Trophoblast cell (in vitro differentiated cells and primary cell): ENCODE results near the gene RIPK1.
"Not testable (repeated sequence)": the region's sequence is repeated elsewhere in the genome, so short reads cannot be mapped to it uniquely, and the experiment has no call there.

Source experiments
- DNase-seq, 2 donors: peaks; one replicate each; pipeline ENCODE4 v3.0.0-alpha.2; 2016
- H2AFZ ChIP-seq: 2 replicates; pipeline ENCODE4 v1.6.1; 2013; ENCODE audit warnings: low read length, moderate library complexity, mild to moderate bottlenecking; ENCODE audit not compliant: insufficient read depth, poor library complexity
- H2AK5ac ChIP-seq: 2 replicates; pipeline ENCODE4 v1.6.1; 2013; ENCODE audit warnings: mild to moderate bottlenecking, low read length
- H2BK120ac ChIP-seq: 2 replicates; pipeline ENCODE4 v1.6.1; 2013; ENCODE audit warnings: low read length, mild to moderate bottlenecking, moderate library complexity; ENCODE audit not compliant: insufficient read depth, poor library complexity
- H2BK12ac ChIP-seq: 2 replicates; pipeline ENCODE4 v1.6.1; 2013; ENCODE audit warnings: mild to moderate bottlenecking, low read length, moderate library complexity
- H2BK5ac ChIP-seq: 2 replicates; pipeline ENCODE4 v1.6.1; 2013; ENCODE audit warnings: low read length, low read depth, moderate library complexity, mild to moderate bottlenecking; ENCODE audit not compliant: poor library complexity
- H3K14ac ChIP-seq: 2 replicates; pipeline ENCODE4 v1.6.1; 2013; ENCODE audit warnings: mild to moderate bottlenecking, low read length
- H3K18ac ChIP-seq: 2 replicates; pipeline ENCODE4 v1.6.1; 2013; ENCODE audit warnings: mild to moderate bottlenecking, low read length
- H3K23ac ChIP-seq: 2 replicates; pipeline ENCODE4 v1.6.1; 2013; ENCODE audit warnings: low read length
- H3K27ac ChIP-seq: 2 replicates; pipeline ENCODE4 v1.5.1; 2013; ENCODE audit warnings: low read depth, mild to moderate bottlenecking, inconsistent platforms, low read length, moderate library complexity
- H3K27me3 ChIP-seq: 2 replicates; pipeline ENCODE4 v1.6.1; 2013; ENCODE audit warnings: inconsistent platforms, mild to moderate bottlenecking, low read length, moderate library complexity; ENCODE audit not compliant: insufficient read depth
- H3K36me3 ChIP-seq, 2 experiments: 1 replicate in 1 of 2; 2 replicates in 1 of 2; pipeline ENCODE4 v1.6.1; 2013; ENCODE audit warnings: low read length in 2 of 2, mild to moderate bottlenecking in 2 of 2, moderate library complexity in 1 of 2; ENCODE audit not compliant: insufficient read depth in 2 of 2, control insufficient read depth in 1 of 2
- H3K4ac ChIP-seq: 2 replicates; pipeline ENCODE4 v1.6.1; 2013; ENCODE audit warnings: low read depth, mild to moderate bottlenecking, low read length, moderate library complexity
- H3K4me1 ChIP-seq, 2 experiments: 1 replicate in 1 of 2; 2 replicates in 1 of 2; pipeline ENCODE4 v1.6.1; 2013; ENCODE audit warnings: low read length in 2 of 2, mild to moderate bottlenecking in 2 of 2, moderate library complexity in 1 of 2; ENCODE audit not compliant: insufficient read depth in 2 of 2, control insufficient read depth in 1 of 2
- H3K4me2 ChIP-seq: 2 replicates; pipeline ENCODE4 v1.6.1; 2013; ENCODE audit warnings: inconsistent platforms, mild to moderate bottlenecking, low read length, moderate library complexity
- H3K4me3 ChIP-seq: 2 replicates; pipeline ENCODE4 v1.5.1; 2013; ENCODE audit warnings: mild to moderate bottlenecking, low read depth, low read length, inconsistent platforms
- H3K79me1 ChIP-seq: one replicate; pipeline ENCODE4 v1.6.1; 2013; ENCODE audit warnings: low read length
- H3K79me2 ChIP-seq: 2 replicates; pipeline ENCODE4 v1.6.1; 2013; ENCODE audit warnings: low read length, mild to moderate bottlenecking; ENCODE audit not compliant: control insufficient read depth, insufficient read depth, poor library complexity
- H3K9ac ChIP-seq: 2 replicates; pipeline ENCODE4 v1.6.1; 2013; ENCODE audit warnings: mild to moderate bottlenecking, low read length
- H3K9me3 ChIP-seq: 2 replicates; pipeline ENCODE4 v1.6.1; 2013; ENCODE audit warnings: low read depth, mild to moderate bottlenecking, control low read depth, inconsistent platforms, low read length; ENCODE audit not compliant: insufficient read depth
- H4K12ac ChIP-seq: 2 replicates; pipeline ENCODE4 v1.6.1; 2013; ENCODE audit warnings: low read depth, mild to moderate bottlenecking, low read length, moderate library complexity
- H4K8ac ChIP-seq: 2 replicates; pipeline ENCODE4 v1.6.1; 2013; ENCODE audit warnings: low read depth, mild to moderate bottlenecking, low read length, moderate library complexity
- H4K91ac ChIP-seq: one replicate; pipeline ENCODE4 v1.6.1; 2013; ENCODE audit warnings: low read depth, mild to moderate bottlenecking, low read length, moderate library complexity
- WGBS: extraction: QIAGEN DNeasy Blood & Tissue Kit; methylation state at CpG from one replicate; pipeline ENCODE4 v1.1.7; 2013; ENCODE audit warnings: missing lambda C conversion rate; ENCODE audit not compliant: insufficient read length, insufficient coverage; ENCODE audit errors: extremely low coverage; 5-methylcytosine and 5-hydroxymethylcytosine counted together

Gene RIPK1

GRCh38 chr6:3022765-3023662, 45.3 kb upstream of the RIPK1 start:
- no peak overlapping the region for H3K27ac ChIP-seq
- no peak overlapping the region for H2AK5ac ChIP-seq
- no peak overlapping the region for H3K4me3 ChIP-seq
- H2BK12ac ChIP-seq = no peak overlapping the region
- no peak overlapping the region for H3K14ac ChIP-seq
- H4K91ac ChIP-seq = no peak overlapping the region
- H3K36me3 ChIP-seq = peaks cover 0 to 2% of the 10 kb centered on the region in 2 experiments
- H3K4me1 ChIP-seq = peaks cover 6 to 9% of the 10 kb centered on the region in 2 experiments
- H2AFZ ChIP-seq = no peak overlapping the region
- no peak overlapping the region for H3K4ac ChIP-seq
- H3K23ac ChIP-seq = no peak overlapping the region
- H3K9me3 ChIP-seq = no peaks in the 10 kb centered on the region
- no peak overlapping the region for H3K9ac ChIP-seq
- no peaks in the 10 kb centered on the region for H3K27me3 ChIP-seq
- peaks cover 2% of the 10 kb centered on the region for H3K79me1 ChIP-seq
- no peak overlapping the region for H3K4me2 ChIP-seq
- H3K79me2 ChIP-seq = no peaks in the 10 kb centered on the region
- WGBS = no CpG with 5 or more reads among the region's 26 CpGs
- no peak overlapping the region for H2BK120ac ChIP-seq
- H4K12ac ChIP-seq = no peak overlapping the region
- DNase-seq = peak in 1 of 2 donors; percentile 38
- no peak overlapping the region for H4K8ac ChIP-seq
- no peak overlapping the region for H3K18ac ChIP-seq
- no peak overlapping the region for H2BK5ac ChIP-seq

DNA sequence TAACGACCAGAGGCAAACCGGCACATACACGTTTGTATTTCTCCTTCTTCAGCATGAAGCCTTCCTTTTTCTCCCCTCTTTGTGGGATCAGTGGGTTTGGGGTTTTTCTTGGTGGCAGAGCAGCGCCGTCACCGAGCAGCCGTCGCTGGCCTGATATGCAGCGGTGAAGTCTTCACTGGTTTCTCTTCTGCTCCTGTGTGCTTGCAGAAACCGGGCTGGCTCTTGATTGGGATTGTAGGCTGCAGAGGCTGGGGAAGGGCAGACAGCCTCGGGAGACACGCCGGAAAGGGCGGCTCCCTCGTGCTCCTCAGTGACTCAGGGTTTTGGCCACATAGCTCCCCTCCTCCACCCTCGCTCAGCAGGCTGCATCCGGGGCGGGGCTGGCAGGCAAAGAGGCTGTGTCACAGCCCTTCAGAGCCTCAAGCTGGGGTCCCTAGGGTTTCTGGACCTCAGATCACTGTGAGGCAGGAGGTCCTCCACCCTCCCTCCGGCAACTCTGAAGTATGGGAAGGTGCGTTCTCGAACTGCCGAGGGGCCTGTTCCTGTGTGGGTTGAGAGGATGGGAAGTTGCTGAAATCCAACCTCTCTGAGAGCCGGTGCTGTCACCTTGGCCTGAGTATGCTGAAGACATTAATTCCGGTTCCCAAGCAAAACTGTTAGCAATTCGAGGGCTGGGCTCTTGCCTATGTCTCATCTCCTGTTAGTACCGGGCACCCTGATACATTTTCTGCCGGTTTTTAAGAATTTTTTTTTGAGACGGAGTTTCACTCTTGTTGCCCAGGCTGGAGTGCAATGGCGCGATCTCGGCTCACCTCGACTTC, 44.4 kb upstream of the RIPK1 start:
- DNase-seq = peak; percentile 79 to 87
- no peak overlapping the region for H3K4me2 ChIP-seq
- no peak overlapping the region for H3K4ac ChIP-seq
- peak overlapping the region; percentile 3 for H2AFZ ChIP-seq
- no peak overlapping the region for H3K23ac ChIP-seq
- WGBS = no CpG with 5 or more reads among the region's 32 CpGs
- H3K27me3 ChIP-seq = no peaks in the 10 kb centered on the region
- no peak overlapping the region for H4K12ac ChIP-seq
- H3K9ac ChIP-seq = no peak overlapping the region
- no peak overlapping the region for H3K14ac ChIP-seq
- no peak overlapping the region for H3K18ac ChIP-seq
- H3K79me1 ChIP-seq = peaks cover 2% of the 10 kb centered on the region
- no peak overlapping the region for H2BK120ac ChIP-seq
- no peaks in the 10 kb centered on the region for H3K36me3 ChIP-seq
- peak overlapping the region; percentile 25 for H4K8ac ChIP-seq
- H4K91ac ChIP-seq = peak overlapping the region; percentile 20
- H3K4me1 ChIP-seq = peaks cover 6 to 9% of the 10 kb centered on the region in 2 experiments
- no peaks in the 10 kb centered on the region for H3K9me3 ChIP-seq
- no peak overlapping the region for H3K4me3 ChIP-seq
- no peak overlapping the region for H2BK12ac ChIP-seq
- H3K79me2 ChIP-seq = no peaks in the 10 kb centered on the region
- no peak overlapping the region for H3K27ac ChIP-seq
- H2AK5ac ChIP-seq = no peak overlapping the region
- no peak overlapping the region for H2BK5ac ChIP-seq

- H2BK5ac ChIP-seq = no peak overlapping the region
Observed at GRCh38 chr6:3026791-3027626, 41.3 kb upstream of the RIPK1 start.

GRCh38 chr6:3028156-3028555, 40.1 kb upstream of the RIPK1 start:
- H2AFZ ChIP-seq, H3K79me2 ChIP-seq, H3K27me3 ChIP-seq, H4K12ac ChIP-seq, H2BK5ac ChIP-seq, H2BK120ac ChIP-seq, H3K4me2 ChIP-seq, H3K14ac ChIP-seq, H3K18ac ChIP-seq, H3K27ac ChIP-seq, H3K23ac ChIP-seq, H3K36me3 ChIP-seq, H2AK5ac ChIP-seq, H2BK12ac ChIP-seq, H3K4ac ChIP-seq, H3K79me1 ChIP-seq, H3K9me3 ChIP-seq, H4K8ac ChIP-seq, H3K9ac ChIP-seq, DNase-seq, H3K4me1 ChIP-seq, H3K4me3 ChIP-seq, H4K91ac ChIP-seq: not testable (repeated sequence)
- WGBS = no CpG with 5 or more reads among the region's 5 CpGs

More at GRCh38 chr6:3026791-3027626, 41.3 kb upstream of the RIPK1 start:
- H2BK120ac ChIP-seq = no peak overlapping the region
- no peak overlapping the region for H3K27ac ChIP-seq
- WGBS = no CpG with 5 or more reads among the region's 20 CpGs
- H3K4me2 ChIP-seq = no peak overlapping the region
- H3K9me3 ChIP-seq = no peaks in the 10 kb centered on the region
- no peak overlapping the region for H3K4ac ChIP-seq
- DNase-seq = peak in 1 of 2 donors; percentile 22
- no peak overlapping the region for H2BK12ac ChIP-seq
- H3K23ac ChIP-seq = no peak overlapping the region
- no peak overlapping the region for H3K14ac ChIP-seq
- no peak overlapping the region for H4K91ac ChIP-seq
- H2AK5ac ChIP-seq = no peak overlapping the region
- H3K27me3 ChIP-seq = no peaks in the 10 kb centered on the region
- H3K18ac ChIP-seq = no peak overlapping the region
- H3K9ac ChIP-seq = no peak overlapping the region
- peaks cover 2% of the 10 kb centered on the region for H3K79me1 ChIP-seq
- no peaks in the 10 kb centered on the region for H3K79me2 ChIP-seq
- no peak overlapping the region for H4K8ac ChIP-seq
- no peak overlapping the region for H2AFZ ChIP-seq
- peaks cover 6 to 9% of the 10 kb centered on the region in 2 experiments for H3K4me1 ChIP-seq
- H3K36me3 ChIP-seq = no peaks in the 10 kb centered on the region
- no peak overlapping the region for H3K4me3 ChIP-seq
- H4K12ac ChIP-seq = no peak overlapping the region
